HG03025 (cell line): ENCODE results near the gene TSPAN32.
"Not testable (repeated sequence)": the region's sequence is repeated elsewhere in the genome, so short reads cannot be mapped to it uniquely, and the experiment has no call there.

Source experiments
- ATAC-seq: cut with Tn5 transposase; IDR thresholded peaks from one replicate; pipeline ENCODE4 v1.9.1; 2021; ENCODE audit warnings: mild to moderate bottlenecking, moderate library complexity; ENCODE audit not compliant: unreplicated experiment, low FRiP score

TSPAN32 gene

DNA sequence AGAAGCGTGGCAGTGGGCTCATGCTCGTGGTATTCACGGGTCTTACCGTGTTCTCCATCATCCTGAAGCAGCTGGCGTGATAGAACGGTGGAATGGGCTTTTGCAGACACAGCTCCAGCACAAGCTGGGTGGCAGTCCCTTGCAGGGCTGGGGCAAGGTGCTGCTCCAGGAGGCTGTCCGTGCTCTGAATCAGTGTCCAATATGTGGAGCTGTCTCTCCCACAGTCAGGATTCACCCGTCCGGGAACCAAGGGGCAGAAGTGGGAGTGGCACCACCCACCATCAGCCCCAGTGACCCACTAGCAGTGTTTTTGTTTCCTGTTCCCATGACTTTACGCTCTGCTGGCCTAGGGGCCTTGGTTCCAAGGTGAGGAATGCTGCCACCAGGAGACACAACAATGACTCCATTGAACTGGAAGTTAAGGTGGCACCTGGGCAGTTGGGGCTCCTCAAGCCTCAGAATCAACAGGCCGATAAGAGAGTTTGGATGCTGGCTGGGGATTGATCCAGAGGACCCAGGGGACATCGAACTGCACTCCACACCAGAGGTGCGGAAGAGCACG, 58.3 kb downstream of the TSPAN32 start:
- ATAC-seq: no peak

DNA sequence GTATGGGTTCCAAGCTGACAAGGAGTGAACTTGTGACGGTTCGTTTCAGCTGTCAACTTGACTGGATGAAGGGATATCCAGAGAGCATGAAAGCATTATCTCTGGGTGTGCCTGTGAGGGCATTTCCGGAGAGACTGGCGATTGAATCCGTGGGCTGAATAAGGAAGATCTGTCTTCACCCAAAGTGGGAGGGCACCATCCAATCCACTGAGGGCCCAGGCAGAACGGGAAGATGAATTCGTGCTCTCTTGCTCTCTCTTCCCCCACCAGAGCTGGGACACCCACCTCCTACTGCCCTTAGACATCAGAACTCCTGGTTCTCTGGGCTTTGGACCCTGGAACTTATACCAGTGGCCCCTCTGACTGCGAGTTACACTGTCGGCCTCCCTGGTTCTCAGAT, 59.8 kb downstream of the TSPAN32 start:
- ATAC-seq: no peak

DNA sequence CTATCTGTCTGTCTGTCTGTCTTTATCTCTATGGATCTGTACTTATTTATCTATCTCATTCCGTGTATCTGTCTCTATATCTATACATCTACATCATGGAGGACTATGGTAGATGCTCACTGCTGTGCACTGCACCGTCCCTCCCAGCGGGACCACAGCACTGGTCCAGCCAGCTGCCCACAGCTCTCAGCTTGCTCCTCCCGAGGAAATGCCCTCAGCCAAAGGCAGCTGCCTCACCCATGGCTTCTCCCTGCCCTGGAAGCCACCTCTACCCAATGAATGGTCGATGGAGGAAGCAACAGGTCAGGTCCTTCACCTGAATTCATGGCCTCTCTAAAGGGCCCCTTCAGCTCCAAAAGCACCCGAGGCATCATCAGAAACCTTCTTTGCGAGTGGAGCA, 60.6 kb downstream of the TSPAN32 start:
- no peak for ATAC-seq

DNA sequence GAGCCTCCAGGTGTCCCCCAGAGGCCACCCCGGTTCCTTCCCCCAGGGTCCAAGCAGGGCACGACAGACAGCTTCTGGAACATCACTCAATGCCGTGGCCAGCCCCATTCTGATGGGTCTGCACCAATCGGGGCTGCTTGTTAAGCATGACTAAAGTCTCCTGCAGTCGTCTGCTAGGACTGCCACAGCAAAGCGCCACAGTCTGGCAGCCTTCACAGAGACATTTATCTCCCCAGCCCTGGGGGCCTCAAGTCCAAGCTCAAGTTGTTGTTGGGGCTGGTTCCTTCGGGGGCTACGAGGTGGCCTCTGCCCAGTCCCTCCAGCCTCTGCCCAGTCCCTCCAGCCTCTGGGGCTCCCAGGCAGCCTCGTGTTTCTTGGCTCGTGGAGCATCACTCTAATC, 61.3 kb downstream of the TSPAN32 start:
- no peak for ATAC-seq

DNA sequence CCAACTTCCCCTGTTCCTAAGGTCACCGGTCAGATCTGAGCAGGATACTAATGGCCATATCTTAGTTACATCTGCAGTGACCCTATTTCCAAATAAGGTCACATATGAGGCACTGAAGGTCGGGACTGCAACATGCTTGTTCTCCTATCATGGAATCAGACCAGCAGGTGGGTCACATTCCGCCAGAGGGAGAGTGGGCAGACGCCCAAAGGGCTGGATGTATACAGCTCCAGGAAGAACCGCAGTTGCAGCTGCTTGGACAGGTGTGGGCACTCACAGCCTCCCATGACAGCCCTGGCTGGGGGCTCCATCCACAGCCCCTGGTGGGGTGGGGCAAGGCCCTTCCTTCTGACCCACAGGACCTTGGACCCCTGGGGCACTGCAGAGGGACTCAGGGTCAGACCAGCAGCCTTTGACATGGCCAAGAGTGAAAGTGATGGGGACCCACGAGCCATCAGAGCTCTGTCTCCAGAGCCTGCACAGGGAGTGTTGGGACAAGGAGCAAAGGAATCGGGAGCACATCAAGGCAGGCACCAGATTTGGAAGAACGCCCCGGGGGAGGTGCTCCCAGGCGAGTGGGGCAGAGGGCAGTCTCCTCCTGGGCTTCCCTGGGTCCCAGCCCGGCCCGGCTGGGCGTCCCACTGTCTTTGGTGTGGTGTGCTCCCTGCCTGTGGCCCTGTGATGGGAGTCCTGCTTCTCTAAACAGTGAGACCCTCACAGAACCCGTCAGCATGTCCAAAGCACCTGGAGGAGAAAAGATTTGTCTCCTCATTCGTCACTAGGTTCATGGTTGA, 62.0 kb downstream of the TSPAN32 start:
- no peak for ATAC-seq

DNA sequence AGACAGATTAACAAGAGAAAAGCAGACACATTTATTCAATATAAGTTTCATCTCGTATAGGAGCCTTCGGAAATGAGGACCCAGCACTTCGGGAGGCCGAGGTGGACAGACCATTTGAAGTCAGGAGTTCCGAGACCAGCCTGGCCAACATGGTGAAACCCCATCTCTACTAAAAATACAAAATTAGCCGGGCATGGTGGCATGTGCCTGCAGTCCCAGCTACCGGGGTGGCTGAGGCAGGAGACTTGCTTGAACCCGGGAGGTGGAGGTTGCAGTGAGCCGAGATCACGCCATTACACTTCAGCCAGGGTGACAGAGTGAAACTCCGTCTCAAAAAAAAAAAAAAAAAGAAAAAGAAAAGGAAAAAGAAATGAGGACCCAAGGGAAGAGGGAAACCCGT, 62.6 kb downstream of the TSPAN32 start:
- ATAC-seq: not testable (repeated sequence)

DNA sequence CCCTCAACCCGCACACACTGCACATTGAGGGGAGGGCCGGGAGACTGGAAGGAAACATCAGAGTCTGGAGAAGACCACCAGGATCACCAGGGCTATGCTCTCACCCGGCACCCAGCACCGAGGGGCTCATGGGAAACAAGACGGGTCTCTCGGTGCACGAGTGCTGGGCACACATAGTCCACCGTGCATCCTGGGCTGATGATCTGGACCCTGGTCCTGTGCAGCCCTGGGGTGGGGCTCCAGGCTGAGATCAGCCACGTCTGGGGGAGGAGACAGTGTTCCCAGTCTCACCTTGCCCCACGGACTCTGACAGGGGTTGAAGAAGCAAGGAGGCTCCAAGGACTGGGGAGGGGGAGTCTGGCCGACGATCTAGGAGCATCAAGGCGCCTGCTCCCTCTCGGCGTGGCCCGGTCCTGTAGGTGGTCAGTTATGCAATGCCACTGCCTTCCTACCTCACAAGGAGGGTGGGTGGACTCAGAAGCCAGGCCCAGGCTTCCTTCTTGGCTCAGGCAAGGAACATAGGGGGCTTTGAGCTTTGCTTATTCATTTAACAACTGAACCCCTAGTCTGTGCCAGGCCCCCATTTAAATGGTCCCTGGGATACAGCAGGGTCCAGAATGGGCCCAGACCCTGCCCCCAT, 63.9 kb downstream of the TSPAN32 start:
- no peak for ATAC-seq

DNA sequence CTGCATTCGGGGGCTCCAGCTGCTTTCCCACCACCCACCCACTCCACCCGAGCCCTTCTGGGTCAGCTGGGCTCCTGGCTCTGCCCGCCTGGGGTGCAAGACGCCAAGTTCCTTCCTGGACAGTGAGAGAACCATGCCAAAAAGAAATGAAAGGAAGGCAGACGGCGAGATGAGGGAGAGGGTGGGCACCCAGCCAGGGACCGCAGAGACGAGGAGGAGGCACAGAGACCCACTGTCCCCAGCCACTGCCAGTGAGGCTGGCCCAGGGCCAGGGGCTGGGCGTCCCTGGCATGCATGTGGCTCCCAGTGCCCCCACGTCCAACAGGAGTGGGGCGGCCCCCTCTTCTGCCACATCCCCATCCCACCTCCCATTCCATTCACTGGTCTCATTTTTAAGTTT, 64.5 kb downstream of the TSPAN32 start:
- no peak for ATAC-seq

DNA sequence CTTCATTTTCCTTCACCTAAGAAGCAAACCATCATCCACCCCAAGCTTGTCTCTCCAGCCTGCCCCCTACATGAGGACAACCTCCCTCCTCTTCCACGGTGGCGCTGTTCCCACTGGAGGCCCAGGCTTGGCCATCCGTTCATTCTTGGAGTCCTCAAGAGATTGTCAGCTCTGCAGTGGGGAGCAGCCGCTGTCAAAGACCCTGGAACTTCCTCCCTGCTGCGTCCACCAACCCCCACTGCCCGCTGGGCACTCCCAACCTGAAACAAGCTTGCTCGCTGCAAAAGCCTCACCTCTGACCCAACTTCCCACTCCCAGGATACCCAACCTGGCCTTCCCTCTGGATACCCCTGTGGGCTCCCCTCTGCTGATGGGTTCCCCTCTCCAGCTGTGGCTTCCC, 64.9 kb downstream of the TSPAN32 start:
- no peak for ATAC-seq

DNA sequence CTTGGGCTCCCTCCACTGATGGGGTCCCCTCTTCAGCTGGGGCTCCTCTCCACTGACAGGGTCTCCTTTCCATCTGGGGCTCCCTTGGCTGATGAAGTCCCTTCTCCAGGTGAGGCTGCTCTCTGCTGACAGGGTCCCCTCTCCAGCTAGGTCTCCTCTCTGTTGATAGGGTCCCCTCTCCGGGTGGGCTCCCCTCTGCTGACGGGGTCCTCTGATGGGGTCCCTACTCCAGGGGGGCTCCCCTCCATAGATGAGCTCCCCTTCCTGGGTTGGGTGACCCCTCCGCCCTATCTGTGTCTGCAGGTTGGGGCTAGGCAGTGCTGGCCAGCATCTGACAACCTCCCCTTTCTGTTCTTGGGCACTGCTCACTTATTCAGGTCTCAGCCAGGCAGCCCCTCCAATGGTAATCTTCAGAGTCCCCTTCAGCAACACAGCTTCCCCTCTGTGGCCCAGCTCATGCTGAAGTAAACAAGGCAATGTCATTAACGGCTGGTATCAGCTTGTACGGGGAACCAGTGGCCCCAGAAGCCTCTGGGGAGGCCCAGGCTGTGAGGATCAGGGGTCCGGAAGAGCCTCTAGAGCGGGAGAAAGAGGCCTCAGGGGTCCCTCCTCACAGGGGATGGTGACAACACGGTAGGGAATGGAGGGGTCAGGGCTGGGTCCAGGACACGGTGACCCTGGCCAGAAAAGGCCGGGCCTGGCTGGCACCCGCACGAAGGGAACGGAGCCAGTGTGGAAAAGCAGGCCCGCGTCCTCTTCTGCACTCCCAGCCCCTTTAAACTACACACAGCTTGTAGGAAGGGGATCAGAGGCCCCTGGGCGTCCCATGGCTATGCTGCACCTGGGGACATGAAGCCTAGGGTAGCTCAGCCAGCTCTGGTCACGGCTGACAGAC, 65.7 kb downstream of the TSPAN32 start:
- no peak for ATAC-seq
